HG03139 (cell line): ENCODE measurements around the gene TULP4.

ENCODE experiments used
- ATAC-seq: cut with Tn5 transposase; IDR thresholded peaks from one replicate; pipeline ENCODE4 v1.9.1; 2021; ENCODE audit not compliant: unreplicated experiment

TULP4 gene

DNA sequence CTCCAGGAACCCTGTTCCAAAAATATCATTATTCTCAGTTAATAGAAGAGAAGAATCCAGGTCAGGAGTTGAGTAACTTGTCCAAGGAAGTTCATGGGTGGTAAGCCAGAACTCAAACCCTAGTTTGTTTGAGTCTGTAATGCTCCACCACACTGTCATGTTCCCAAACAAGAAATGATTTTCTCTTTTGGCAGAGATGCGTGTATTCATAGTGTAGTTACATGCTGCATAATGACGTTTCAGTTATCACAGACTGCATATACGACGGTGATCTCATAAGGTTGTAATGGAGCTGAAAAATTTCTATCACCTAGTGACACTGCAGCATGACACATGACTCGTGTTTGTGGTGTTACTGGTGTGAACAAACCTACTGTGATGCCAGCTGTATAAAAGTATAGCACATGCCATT, 102.6 kb downstream of the TULP4 start:
- no peak for ATAC-seq

DNA sequence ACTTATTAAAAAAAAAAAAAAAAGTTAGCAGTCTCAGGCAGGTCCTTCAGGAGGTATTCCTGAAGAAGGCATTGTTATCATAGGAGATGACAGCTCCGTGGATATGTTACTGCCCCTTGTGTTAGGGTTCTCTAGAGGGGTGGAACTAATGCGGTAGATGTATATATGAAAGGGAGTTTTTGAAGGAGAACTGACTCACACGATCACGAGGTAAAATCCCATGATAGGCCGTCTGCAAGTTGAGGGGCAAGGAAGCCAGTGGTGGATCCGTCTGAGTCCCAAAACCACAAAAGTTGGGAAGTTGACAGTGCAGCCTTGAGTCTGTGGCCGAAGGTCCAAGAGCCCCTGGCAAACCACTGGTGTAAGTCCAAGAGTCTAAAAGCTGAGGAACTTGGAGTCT, 103.4 kb downstream of the TULP4 start:
- ATAC-seq = no peak

DNA sequence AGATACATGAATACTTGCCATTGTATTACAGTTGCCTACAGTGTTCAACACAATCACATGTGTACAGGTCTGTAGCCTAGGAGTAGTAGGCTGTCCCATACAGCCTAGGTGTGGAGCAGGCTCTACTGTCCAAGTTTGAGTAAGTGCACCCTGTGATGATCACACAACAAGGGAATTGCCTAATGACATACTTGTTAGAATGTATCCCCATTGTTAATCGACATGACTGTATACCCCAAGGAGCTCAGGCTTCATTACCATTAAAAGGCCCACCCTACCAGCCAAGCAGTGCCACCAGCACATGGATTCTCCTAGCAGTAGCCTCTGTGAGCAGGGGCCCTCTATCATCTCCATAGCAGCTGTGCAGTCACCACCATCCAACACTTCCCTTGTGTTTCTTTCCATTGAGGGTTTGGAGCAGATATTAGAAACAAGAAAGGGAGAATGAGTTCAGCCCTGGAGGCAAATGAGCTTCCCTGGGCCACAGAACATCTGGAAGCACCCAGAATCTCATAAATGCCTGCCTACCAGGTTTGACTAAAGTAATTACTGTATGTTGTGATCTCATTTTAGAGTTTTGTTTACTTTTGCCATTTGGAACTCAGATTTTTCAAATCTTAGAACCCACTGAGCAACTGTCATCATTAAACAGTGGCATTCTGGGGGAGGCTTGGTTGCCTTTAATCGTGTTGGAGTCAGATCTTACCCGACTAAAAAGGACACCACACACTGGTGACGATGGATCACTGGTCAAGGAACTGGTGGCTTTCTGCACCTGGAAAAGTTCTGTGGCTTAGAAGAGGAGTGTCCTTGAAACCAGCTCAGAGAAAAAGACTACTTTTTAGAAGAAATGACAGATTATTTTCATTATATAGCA, 104.9 kb downstream of the TULP4 start:
- ATAC-seq = no peak

DNA sequence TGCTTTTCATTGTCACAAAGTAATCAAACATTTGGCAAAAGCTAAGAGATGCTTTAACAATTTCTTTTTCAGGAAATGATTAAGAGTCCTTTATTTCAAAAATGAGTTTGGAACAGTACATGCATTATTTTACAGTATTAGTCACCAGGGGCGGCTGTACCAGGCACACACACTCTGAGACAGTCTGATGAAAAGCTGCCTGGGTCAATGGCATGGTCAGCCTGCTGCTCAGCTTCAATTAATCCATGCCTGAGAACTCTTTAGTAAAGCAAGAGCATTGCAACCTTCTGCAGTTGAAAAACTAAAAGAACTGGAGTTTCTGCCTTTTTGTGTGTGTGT, 105.5 kb downstream of the TULP4 start:
- no peak for ATAC-seq

DNA sequence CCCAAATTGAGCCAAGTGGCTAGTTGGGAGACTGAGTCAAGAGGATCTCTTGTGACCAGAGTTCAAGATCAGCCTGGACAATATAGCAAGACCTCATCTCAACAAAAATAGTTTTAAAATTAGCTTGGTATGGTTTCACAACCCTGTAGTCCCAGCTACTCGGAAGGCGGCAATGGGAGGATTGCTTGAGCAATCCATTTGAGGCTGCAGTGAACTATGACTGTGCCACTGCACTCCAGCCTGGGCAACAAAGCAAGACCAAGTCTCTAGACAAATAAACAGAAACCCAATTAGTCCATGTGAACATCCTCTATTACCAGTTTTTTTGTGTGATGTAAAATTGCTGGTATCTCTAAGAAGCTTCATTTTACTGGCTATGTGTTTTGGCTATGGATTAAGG, 106.2 kb downstream of the TULP4 start:
- no peak for ATAC-seq

DNA sequence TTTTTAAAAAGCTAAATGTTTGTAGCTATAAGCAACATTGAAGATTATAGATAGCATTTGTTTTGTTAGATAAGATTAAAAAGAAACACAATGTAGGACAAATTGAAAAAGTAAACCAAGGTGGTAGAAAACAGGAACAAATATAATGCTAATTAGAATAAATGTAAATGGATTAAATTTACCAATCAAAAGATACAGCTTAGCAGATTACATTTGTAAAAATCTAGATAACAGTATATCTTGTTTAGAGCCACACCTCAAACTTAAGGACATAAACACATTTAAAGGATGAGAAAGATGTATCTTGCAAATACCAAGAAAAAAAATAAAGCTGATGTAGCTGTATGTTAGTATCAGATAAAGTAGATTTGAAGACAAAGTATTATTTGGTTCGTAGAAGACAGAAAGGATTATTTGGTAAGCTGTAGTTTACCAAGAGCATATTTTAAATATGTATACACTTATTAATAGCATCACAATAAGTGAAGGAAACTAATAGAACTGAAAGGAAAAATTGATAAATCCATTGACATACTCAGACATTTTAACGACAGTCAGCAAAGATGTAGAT, 107.2 kb downstream of the TULP4 start:
- no peak for ATAC-seq

DNA sequence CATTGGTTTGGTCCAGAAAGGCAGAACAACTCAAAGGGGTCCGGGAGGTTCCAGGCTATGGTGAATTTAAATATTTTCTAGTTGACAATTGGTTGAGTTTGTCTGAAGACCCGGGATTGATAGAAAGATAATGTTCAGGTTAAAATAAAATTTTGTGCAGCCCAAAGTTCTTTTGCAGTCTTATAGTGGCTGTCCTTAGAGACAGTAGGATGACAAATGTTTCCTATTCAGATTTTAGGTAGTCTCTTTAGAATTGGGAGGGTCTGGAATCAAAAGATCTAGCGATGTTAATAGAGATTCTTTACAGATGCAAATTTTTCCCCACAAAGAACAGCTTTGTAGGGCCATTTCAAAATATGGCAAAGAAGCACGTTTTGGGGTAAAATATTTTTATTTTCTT, 109.1 kb downstream of the TULP4 start:
- no peak for ATAC-seq

DNA sequence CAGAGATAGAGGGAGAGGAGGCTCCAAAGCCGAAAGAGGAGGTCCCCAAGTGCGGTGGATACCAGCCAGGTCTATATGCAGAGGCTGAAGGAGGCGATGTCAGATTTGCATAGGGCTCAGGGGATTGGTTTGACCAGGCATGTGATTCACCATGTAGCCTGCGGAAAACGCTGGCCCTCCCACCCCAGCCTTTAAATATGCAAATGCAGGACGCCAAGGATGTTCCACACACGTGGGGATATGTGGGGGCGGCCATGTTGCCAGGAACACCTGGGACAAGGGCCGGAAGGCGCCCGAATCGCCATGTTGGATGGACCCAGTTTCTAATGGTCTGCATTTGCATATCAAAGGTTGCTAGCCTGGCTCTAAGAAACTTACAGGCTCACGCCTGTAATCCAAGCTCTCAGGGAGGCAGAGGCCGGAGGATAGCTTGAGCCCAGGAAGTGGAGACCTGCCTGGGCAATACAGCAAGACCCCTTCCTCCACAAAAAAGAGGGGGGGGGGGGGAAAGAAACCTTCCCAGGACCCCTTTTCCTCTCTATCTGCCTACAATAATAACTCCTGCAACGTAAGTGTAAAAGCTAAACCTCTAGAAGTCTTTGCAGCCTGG, 110.5 kb downstream of the TULP4 start:
- no peak for ATAC-seq

DNA sequence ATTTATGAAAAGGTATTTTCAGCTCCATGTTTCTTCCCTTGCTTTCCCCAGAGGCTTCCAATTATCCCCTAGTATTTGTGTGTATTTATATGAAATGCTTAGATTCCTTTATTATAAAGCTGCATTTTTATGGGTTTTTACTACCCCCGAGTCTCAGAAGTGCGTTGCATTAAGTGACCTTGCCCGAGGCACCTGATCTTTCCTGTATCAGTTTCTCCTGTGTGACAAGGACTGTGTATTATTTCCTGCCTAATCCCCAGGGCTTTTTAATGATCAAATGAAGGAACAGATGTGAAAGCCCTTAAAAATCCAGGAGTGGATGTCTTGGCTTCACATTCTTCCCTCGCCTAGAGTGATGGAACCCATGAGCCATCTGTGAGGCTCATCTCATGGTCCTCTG, 118.8 kb downstream of the TULP4 start:
- ATAC-seq = no peak

DNA sequence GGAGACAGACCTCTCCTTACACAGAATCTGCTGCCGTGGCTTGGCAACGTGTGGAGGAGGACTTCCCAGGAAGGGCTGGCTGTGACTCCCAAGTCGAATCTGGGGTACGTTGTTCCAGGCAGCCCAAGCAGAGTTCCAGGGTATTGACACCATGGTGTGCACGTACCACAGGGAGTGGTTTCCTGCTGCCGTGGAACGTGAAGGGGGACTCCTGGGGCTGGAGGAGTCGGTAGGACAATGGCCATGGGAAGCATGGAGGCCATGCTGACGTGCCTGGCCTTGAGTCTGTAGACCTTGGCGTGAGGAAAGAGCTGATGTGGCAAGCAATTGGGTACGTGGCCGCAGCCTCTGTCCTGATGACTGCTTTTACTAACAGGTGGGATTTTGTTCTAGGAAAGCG, 119.3 kb downstream of the TULP4 start:
- ATAC-seq = no peak

DNA sequence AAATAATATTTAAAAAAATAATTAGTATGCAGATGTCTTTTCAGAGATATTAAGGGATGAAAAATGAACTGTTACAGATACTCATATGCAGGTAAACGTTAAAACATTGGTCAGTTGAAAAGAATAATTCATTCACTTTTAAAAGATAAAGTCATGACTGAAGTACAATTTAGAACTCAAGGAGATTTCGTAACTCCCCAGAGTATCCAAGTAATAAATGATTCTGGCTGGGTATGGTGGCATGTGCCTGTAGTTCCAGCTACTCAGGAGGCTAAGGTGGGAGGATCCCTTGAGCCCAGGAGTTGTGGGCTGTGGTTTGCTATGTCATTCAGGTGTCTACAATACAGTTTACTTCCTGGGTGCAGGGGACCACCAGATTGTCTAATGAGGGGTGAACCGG, 125.3 kb downstream of the TULP4 start:
- ATAC-seq = no peak

DNA sequence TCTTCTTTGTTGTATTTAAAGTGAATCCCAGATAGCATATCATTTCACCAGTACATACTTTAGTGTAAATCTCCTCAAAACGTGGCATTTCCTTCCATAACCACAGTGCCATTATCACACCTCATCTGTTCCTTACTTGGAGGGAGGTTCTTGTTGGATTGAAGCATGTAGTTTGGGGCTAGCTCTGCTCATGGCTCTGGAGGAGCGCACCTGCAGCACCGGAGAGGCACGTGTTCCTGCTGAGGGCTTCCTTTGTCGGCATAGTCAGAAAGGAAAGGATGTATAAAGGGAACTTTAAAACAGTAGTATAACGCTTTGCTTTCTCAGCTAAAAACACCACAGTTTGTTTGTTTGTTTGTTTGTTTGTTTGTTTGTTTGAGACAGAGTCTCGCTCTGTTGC, 126.0 kb downstream of the TULP4 start:
- no peak for ATAC-seq

DNA sequence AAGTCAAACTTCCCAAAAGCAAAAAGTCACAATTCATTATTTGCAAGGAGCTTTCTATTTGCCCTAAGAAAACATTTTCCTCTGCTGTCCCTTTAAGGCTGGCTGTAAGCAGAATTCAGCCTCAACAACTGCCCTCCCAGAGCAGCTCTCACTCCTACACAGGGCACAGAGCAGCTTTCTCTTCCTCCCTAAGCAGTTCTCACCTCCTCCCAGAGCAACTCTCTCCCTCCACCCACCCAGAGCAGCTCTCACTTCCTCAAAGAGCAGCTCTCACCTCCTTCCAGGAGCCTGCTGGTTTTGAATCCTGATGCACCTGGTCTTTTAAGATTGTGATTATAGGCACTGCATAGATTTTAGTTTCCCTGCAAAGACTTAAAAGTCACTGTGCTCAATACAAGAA, 127.0 kb downstream of the TULP4 start:
- peak; percentile 94 for ATAC-seq

DNA sequence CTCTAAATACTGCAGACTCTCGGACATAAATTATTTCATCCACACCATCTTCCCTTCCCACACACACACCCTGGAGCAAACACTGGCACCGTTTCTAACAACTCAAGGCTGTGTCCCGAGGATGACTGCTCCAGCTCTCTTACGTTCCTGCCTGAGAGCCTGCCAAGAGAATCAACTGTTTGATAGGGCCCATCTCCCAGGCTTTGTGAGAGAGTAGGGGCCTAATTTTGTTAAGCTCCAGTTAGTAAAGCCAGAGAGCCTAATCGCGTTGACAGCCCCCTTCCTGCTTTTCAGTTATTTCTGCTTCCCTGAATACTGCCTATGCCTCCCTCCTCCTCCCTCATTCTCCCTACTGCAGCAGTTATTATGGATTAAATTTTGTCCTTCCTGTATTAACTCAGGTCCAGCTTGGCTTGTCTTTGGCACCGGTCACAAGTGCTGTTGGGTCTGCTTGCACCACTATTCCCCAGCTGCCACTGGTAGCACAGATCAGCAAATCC, 129.5 kb downstream of the TULP4 start:
- no peak for ATAC-seq

DNA sequence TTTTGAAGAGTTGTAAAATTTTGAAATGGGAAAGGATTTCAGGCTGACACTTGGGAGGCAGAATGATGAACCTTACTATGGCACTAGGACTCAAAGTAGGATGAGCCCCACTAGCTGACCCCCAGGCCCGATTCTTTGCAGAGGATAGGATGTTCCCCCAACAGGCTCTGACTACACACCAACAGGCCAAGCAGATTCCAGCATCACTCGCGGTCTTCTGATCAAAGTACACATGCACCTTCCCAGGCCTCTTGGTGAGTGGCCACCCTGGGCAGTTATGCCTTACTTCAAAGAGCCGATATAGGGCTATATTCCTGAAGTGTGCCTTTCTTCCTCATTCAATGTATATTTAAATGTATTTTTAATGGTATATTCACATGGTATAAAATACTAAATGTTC, 130.0 kb downstream of the TULP4 start:
- ATAC-seq = no peak

DNA sequence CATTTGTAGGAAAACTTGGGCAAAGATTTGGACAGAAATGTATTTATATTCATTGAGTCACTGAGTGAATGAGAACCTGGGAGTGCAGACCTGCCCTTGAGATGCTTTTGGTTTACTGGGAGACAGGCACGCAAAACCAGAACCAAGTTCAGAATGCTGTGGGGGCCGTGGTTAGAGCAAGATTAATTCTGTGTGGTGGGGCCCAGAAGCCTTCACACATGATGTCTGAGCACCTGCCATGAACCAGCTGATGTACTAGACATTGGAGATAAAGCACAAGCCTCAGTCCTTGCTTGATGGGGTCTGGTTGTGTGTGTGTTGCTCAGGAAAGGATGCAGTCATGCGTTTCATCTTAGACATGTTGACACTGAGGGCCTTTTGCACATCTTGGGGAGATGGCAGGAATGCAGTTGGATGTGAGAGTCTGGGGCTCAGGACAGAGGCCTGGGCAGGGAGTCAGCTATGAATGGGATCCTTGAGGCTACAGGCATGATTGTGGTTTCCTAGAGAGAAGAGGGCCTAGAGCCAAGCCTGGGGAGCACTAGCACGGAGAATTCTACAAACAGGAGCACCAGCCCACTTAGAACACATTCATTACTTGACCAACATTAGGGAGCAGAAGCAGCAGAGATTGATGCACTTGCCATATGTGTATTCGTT, 133.3 kb downstream of the TULP4 start:
- no peak for ATAC-seq

DNA sequence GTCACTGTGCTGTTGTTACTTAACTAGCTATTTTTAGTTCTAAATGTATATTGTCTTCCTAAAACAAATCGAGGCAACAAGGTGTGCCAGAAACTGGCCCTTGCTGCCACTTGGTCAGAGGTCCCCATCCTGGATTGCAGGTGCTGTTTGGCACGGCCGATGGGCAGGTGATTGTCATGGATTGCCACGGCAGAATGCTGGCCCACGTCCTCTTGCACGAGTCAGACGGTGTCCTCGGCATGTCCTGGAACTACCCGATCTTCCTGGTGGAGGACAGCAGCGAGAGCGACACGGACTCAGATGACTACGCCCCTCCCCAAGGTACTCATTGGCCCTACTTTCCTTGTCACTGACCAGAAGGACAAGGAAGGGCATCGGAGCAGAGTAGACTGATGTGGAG, 136.6 kb downstream of the TULP4 start:
- no peak for ATAC-seq

DNA sequence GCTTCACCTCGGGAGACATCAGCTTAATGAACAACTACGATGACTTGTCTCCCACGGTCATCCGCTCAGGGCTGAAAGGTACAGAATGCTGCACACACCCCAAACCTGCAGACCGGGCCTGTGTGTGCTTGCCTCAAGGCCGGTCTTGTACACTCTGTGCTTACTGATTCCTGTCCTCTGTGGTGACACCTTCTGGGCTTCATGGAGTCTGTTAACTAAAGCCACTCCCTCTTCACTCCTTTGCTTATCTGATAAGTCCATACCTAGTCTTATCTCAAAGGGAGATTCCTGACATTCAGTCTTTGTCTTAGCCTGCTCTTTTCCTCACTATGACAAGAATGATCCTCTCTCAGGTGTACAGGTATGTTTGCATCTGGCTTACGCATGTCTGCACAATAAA, 139.9 kb downstream of the TULP4 start:
- no peak for ATAC-seq

DNA sequence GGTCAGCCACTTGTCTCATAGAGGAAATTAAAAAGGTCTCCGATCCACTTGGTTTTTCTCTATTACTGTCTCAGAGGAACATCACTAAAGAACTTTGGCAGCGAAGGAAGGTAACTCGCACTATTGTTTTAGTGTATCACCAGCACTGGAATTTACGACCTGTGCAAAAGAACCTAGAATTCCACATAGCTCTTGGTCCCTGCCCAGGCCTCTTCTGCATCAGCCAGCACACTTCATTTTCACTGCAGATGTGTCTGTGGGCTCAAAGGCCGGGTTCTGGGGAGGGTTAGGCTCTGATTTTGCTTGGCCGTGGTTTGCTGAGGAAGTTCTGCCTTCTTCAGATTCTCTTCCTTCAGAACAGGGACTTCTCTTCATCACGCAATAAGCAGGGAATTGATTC, 144.9 kb downstream of the TULP4 start:
- no peak for ATAC-seq

DNA sequence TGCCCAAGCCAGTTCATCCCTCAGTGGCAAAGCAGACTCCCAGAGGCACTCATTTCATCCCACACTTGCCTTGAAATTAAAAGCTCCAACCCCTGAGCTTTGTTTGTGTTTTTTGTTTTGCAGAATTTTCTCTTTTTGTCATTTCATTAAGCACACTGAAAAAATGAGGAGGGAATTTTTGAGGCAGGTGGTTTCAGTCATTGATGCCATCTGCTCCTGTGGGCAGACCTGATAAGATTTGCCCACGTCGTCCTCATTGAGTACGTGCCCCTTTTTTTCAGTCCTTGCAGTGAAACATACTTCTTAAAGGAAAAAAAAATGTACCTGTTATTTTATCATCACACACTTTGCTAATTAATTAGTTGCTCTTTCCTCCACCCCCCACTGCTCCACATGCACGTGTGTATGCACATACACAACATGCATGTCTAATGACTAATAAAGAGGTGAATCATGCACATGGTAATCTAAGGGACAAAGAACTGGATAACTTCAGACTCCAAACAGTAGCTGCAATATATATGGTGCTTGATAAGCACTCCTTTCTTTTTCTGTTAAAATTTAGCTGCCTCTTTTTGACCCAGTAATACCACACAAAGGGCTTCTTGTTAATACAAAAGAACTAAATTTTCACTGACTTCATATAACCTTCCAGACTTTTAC, 145.5 kb downstream of the TULP4 start:
- ATAC-seq = no peak

DNA sequence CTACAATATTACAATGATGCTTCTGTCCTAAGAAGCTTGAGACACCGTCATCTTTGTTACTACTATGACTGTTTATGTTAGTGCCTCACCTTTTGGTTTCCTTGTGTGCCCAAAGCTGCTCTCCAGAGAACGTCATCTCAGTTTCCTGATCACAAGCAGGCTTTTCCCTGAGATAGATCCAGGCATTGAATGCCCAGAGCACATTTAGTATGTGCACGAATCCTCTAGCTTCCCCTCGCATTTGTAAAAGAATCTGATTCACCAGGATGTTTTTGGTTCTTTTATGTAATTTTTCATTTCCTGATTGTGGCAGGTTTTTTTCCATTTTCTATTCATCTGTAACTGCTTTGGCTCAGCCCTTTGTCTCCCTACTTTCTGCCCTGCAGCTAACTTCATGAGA, 147.5 kb downstream of the TULP4 start:
- ATAC-seq = no peak
